GM21723 (cell line): ENCODE results near the gene FER.
"Not testable (repeated sequence)": the region's sequence is repeated elsewhere in the genome, so short reads cannot be mapped to it uniquely, and the experiment has no call there.

Experiments
- ATAC-seq: cut with Tn5 transposase; IDR thresholded peaks from one replicate; pipeline ENCODE4 v1.9.1; 2021; ENCODE audit warnings: mild to moderate bottlenecking, moderate library complexity; ENCODE audit not compliant: unreplicated experiment

Gene FER

DNA sequence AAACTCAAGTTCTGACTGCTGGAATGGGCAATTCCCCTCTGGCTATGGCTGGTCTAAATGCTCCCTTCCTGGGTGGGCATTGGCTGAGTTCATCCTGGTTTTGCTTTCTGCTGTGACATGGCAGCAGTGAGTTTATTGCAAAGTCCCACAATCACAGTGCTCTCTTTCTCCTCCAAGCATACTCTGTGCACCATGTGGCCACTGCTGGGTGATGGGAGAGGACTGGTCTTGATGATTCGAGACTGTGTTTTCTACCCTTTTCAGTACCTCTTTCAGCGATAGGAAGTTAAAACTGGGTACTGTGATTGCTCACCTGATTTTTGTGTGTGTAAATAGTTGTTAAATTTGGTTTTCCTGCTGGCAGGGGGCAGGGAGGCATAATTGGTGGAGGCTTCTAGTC is 49.7 kb downstream of the FER start:
- ATAC-seq = no peak

DNA sequence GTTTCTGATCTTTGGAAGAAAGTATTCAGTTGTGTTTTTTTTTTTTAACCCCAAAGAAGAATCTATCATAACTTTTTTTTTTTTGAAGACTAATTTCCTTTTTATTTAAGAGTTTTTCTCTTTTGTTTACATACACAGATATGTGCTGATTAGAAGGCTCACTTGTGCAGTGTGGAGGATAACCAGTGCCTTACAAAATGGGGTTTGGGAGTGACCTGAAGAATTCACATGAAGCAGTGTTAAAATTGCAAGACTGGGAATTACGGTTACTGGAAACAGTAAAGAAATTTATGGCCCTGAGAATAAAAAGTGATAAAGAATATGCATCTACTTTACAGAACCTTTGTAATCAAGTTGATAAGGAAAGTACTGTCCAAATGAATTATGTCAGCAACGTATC is 50.3 kb downstream of the FER start:
- ATAC-seq = no peak

DNA sequence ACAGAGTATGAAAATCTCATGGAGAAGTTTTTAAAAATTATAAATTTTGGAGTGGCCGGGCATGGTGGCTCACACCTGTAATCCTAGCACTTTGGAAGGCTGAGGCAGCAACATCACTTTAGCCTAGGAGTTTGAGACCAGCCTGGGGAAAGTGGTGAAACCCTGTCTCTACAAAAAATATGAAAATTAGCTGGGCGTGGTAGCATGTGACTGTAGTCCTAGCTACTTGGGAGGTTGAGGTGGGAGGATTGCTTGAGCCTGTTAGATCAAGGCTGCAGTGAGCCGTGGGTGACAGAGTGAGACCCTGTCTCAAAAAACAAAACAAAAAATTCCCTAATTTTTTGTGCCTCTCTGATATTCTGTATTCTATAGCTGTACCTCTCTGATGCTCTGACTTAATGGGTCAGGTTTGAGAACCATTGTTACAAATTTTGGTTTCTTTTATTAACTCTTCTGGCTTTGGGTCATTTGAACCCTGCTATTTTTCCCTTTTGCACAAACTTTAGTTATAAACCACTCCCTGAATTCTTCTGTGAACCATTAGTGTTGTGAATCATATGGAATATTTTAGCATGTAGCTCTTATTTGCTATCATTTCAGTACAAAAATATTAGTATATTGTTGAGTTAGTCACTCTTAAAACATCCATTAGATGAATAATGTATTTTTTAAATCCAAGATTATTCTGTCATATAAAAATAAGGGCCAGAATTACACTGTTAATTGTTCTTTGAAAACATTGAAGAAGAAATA is 51.0 kb downstream of the FER start:
- no peak for ATAC-seq

DNA sequence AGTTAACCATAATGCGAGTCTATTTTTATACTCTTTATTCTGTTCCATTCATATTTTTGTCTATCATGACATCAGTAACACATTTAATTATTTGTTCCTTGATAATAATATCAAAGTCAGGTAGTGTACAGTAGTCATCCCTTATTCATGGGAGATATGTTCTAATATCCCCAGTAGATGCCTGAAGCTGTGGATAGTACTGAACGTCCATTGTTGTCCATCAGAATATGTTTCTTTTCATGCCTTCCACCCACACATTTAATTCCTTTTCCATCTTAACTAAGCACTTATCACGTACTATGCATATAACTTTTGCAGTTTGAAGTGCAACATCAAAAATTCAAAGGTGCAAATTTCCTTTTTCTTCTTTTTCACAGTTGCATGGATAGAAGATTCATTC is 53.6 kb downstream of the FER start:
- no peak for ATAC-seq

GRCh38 chr5:108801776-108802175 is 54.1 kb downstream of the FER start:
- ATAC-seq = no peak

- no peak for ATAC-seq
These were observed 63.0 kb downstream of the FER start for GRCh38 chr5:108810717-108811116.

DNA sequence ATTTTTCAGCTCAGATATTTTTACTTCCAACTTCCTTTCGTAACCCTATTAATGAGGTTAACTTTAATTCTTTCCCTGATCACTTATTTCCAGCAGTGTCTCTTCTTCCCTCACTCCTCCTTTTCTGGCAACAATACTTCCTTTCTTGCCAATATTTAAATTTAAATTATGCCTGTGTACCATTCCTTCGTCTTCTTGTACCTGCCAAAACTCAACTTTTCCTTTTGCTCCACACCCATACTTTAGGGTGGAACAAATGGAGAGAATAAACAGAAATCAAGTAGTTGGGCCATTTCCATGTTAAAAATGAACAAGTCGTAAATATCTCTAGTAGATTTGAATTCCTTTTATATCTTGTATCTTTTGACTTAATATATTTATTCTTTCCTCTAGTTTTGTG is 66.0 kb downstream of the FER start:
- no peak for ATAC-seq

GRCh38 chr5:108814551-108814950 is 66.9 kb downstream of the FER start:
- ATAC-seq = no peak

GRCh38 chr5:108818613-108819272 is 71.0 kb downstream of the FER start:
- peak; percentile 96 for ATAC-seq

GRCh38 chr5:108820983-108821382 is 73.3 kb downstream of the FER start:
- ATAC-seq = no peak

DNA sequence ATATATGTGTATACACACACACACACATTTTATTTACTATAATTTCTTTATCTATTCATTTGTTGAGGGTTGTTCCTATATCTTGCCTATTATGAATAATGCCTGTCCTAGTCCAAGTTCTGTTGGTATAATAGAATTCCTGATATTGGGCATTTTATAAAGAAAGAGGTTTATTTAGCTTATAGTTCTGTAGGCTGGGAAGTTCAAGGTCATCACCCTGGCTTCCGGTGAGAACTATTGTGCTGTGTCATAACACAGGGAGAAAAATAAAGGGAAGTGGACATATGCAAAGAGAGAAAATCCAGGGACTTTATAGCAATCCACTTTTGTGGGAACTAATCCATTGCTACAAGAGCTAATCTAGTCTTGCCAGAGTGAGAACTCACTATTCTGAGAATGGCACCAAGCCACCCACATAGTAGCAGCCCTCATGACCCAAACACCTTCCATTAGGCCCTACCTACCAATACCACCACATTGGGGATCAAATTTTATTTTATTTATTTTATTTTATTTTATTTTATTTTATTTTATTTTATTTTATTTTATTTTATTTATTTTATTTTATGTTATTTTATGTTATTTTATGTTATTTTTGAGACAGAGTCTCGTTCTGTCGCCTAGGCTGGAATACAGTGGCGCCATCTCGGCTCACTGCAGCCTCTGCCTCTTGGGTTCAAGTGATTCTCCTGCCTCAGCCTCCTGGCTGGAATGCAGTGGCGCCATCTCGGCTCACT is 74.7 kb downstream of the FER start:
- no peak for ATAC-seq

DNA sequence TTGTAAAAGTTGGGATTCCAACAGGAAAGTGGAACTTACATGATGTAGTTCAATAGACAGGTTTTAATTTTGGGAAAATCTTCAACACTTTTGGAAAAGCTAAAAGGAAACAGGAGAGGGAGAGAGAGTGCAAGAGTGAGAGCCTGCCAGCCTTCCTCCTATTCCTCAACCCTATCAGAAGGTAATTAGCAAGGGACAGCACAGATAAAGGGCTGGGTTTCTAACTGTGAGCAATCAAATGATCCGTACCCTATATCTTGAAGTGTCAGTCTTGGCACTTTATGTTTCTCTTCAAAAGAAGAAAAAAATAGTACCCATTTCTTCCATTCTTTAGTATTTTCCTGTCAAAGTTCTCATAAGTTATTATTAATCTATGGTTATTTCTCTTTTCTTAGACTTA is 79.4 kb downstream of the FER start:
- ATAC-seq = no peak

DNA sequence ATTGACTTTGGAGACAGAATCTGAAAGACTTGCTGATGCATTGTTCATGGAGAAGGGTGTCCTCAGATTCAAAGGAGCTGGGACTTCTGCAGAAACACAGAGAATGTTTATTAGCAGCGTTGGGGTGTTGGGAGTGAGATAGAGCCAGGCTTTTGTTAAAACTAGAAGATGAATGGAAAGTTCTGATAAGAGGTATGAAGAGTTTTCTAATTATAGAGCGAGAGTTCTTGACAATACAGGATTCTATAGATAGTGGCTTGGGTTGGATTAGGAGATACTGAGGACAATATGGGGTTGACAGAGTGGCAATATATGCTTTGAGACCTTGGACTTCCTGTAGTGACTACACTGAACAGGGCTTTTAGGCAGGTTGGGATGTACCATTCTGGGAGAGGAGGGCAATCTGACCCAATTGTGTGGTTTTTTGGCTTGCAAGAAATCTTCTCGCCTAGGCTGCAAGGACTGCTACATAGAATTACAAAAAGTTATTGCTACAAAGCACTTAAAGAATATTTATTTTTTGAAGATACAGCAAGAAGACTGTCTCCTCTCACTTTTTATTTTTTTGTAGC is 83.1 kb downstream of the FER start:
- ATAC-seq = no peak

GRCh38 chr5:108836492-108836891 is 88.8 kb downstream of the FER start:
- ATAC-seq = no peak

- not testable (repeated sequence) for ATAC-seq
These were observed 94.7 kb downstream of the FER start for GRCh38 chr5:108842260-108842941.

DNA sequence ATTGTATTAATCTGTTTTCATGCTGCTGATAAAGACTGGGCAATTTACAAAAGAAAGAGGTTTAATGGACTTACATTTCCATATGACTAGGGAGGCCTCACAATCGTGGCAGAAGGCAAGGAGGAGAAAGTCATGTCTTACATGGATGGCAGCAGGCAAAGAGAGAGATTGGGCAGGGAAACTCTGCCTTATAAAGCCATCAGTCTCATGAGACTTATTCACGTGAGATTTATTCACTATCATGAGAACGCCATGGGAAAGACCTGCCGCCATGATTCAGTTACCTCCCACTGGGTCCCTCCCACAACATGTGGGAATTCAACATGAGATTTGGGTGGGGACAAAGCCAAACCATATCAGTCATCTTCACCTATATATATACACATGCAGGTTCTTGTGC is 103.4 kb downstream of the FER start:
- ATAC-seq = not testable (repeated sequence)

GRCh38 chr5:108857905-108858304 is 110.2 kb downstream of the FER start:
- ATAC-seq = no peak

GRCh38 chr5:108858959-108859358 is 111.3 kb downstream of the FER start:
- peak; percentile 98 for ATAC-seq

- no peak for ATAC-seq
These were observed 114.5 kb downstream of the FER start for GRCh38 chr5:108862211-108862610.

DNA sequence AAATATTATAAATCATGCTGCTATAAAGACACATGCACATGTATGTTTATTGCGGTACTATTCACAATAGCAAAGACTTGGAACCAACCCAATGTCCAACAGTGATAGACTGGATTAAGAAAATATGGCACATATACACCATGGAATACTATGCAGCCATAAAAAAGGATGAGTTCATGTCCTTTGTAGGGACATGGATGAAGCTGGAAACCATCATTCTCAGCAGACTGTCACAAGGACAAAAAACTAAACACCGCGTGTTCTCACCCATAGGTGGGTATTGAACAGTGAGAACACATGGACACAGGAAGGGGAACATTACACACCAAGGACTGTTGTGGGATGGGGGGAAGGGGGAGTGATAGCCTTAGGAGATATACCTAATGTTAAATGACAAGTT is 118.4 kb downstream of the FER start:
- ATAC-seq = not testable (repeated sequence)

- no peak for ATAC-seq
These were observed 120.0 kb downstream of the FER start for GRCh38 chr5:108867656-108868055.
